ENCODE results near the gene SUCLA2.
"Not testable (repeated sequence)": the region's sequence is repeated elsewhere in the genome, so short reads cannot be mapped to it uniquely, and the experiment has no call there.

SUCLA2 gene

GRCh38 chr13:47990920-47991466 is 10.1 kb downstream of the SUCLA2 start:
- no peak for DNase-seq

GRCh38 chr13:47990427-47990826 is 10.6 kb downstream of the SUCLA2 start:
- DNase-seq = no peak

- no peak for DNase-seq
These were observed 18.0 kb downstream of the SUCLA2 start for GRCh38 chr13:47983070-47983469.

- DNase-seq = no peak
These were observed 24.7 kb downstream of the SUCLA2 start for GRCh38 chr13:47976325-47976724.

GRCh38 chr13:47964863-47965262 is 36.2 kb downstream of the SUCLA2 start:
- DNase-seq = no peak

GRCh38 chr13:47962237-47962636 is 38.8 kb downstream of the SUCLA2 start:
- DNase-seq = no peak

- no peak for DNase-seq
These were observed 41.4 kb downstream of the SUCLA2 start for GRCh38 chr13:47959468-47960247.

GRCh38 chr13:47957073-47957472 is 44.0 kb downstream of the SUCLA2 start:
- no peak for DNase-seq

- DNase-seq = no peak
These were observed 45.2 kb downstream of the SUCLA2 start for GRCh38 chr13:47955836-47956235.

GRCh38 chr13:47949799-47950198 is 51.3 kb downstream of the SUCLA2 start:
- no peak for DNase-seq

GRCh38 chr13:47945738-47946137 is 55.3 kb downstream of the SUCLA2 start:
- DNase-seq = no peak

- DNase-seq = not testable (repeated sequence)
These were observed 55.9 kb downstream of the SUCLA2 start for GRCh38 chr13:47945146-47945545.

- no peak for DNase-seq
These were observed 66.7 kb downstream of the SUCLA2 start for GRCh38 chr13:47934371-47934770.

- peak; percentile 20 for DNase-seq
These were observed 67.8 kb downstream of the SUCLA2 start for GRCh38 chr13:47932950-47933923.

- no peak for DNase-seq
These were observed 70.4 kb downstream of the SUCLA2 start for GRCh38 chr13:47930649-47931165.

GRCh38 chr13:47929156-47929555 is 71.9 kb downstream of the SUCLA2 start:
- DNase-seq = no peak

GRCh38 chr13:47917022-47917574 is 84.0 kb downstream of the SUCLA2 start:
- DNase-seq = no peak

GRCh38 chr13:47908197-47908902 is 92.7 kb downstream of the SUCLA2 start:
- no peak for DNase-seq

- no peak for DNase-seq
These were observed 96.2 kb downstream of the SUCLA2 start for GRCh38 chr13:47904891-47905290.

GRCh38 chr13:47904241-47904640 is 96.8 kb downstream of the SUCLA2 start:
- DNase-seq = no peak

GRCh38 chr13:47903836-47904235 is 97.2 kb downstream of the SUCLA2 start:
- no peak for DNase-seq

- DNase-seq = no peak
These were observed 99.6 kb downstream of the SUCLA2 start for GRCh38 chr13:47901441-47901840.
